GM12892 (cell line): ENCODE measurements around the gene DPYSL3.

Source experiments
- POLR2AphosphoS5 ChIP-seq: IDR thresholded peaks from 2 replicates; pipeline ENCODE4 v1.6.1; 2011; ENCODE audit warnings: low read depth, low read length, control low read depth
- TAF1 ChIP-seq: IDR thresholded peaks from 2 replicates; pipeline ENCODE4 v1.6.1; 2011; ENCODE audit warnings: low read depth, mild to moderate bottlenecking, control low read depth, low read length, borderline replicate concordance

DNA sequence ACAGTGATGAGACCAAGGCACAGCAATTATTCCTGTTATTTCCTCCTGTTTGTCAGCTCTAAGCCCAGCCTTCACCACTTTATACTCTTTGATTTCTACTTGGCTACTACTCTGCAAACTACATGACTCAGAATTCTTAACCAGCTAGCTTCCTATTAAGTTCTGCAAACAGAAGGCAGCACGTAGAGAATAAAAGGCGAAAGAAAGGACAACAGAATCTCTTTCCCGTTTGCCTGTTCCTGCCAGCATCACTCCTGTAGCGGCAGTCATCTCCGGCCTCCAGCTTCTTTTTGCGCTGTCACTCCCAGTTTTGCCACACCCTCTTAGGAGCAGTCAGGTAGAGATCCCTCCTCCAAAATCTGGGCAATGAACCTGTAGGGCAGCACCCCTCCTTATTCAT, 29.9 kb downstream of the DPYSL3 start:
- TF ChIP-seq POLR2AphosphoS5 (no peak), TAF1 (no peak)
